K562 (cell line): ENCODE results near the gene HEXD. TPM values are rescaled to one million over a fixed set of nuclear protein-coding genes. Genes with fewer than 3 reads are reported as not detected.
A peak's percentile ranks its signal among the peaks of the same experiment; 100 is the strongest.

ENCODE experiments used
- ATAC-seq: fragments of 200-7000 bp; cut with Tn5 transposase; 3 replicates; pipeline ENCODE4 v1.9.1; 2020; ENCODE audit warnings: moderate library complexity
- Bru-seq: library from RNA; stranded (reverse); fragments of 400-500 nt; gene quantifications from one replicate; lab custom pipeline; 2021; lab: Mats Ljungman, UMichigan
- BruChase-seq, 2 experiments: library from RNA; stranded (reverse); fragments of 400-500 nt; gene quantifications; one replicate each; lab custom pipeline; 2021; lab: Mats Ljungman, UMichigan
- BruUV-seq: library from RNA; stranded (reverse); fragments of 400-500 nt; replicated peaks from 2 replicates; lab custom pipeline; 2021; lab: Mats Ljungman, UMichigan
- CTCF ChIA-PET: fragments of 300-600 bp; formaldehyde crosslinking; extraction: SDS; loops from one replicate; lab custom pipeline; 2021; ENCODE audit warnings: low intra/inter-chr PET ratio; lab: Yijun Ruan, JAX
- POLR2A ChIA-PET: fragments of 300-600, 350-650 bp; sonication (Branson Sonifier 250); formaldehyde crosslinking; extraction: SDS; loops from one replicate; lab custom pipeline; 2021; ENCODE audit warnings: antibody characterized with exemption, inconsistent platforms; lab: Yijun Ruan, JAX
- DNase-seq, 4 experiments: peaks; one replicate each; pipeline versions ENCODE4 v3.0.0 to v3.0.0-alpha.2; 2011 to 2018; ENCODE audit warnings: low spot score in 3 of 4, mixed read lengths in 3 of 4; ENCODE audit errors: extremely low read depth in 1 of 4
- FAIRE-seq: peaks from 2 replicates; lab custom pipeline; 2011; peaks lifted over from hg19 to GRCh38; lab: Jason Lieb, UNC
- H2AFZ ChIP-seq: 2 replicates; pipeline ENCODE4 v1.6.0; 2011; ENCODE audit warnings: low read depth, low read length, control low read depth, inconsistent platforms
- H3K27ac ChIP-seq: fragments of 200-600 bp; 3 replicates; pipeline ENCODE4 v1.8.0; 2011; ENCODE audit warnings: low read depth, mild to moderate bottlenecking, control low read depth, inconsistent platforms, low read length, moderate library complexity, mixed read lengths; ENCODE audit errors: extremely low read depth
- H3K27me3 ChIP-seq, 2 experiments: fragments of 300-600 bp in 1 of 2; 2 replicates in 1 of 2; 3 replicates in 1 of 2; pipeline versions ENCODE4 v1.6.0 to v1.8.0; 2011; ENCODE audit warnings: inconsistent platforms in 2 of 2, low read length in 2 of 2, mild to moderate bottlenecking in 1 of 2, mixed read lengths in 1 of 2, moderate library complexity in 1 of 2; ENCODE audit not compliant: control insufficient read depth in 2 of 2, insufficient read depth in 2 of 2
- H3K36me3 ChIP-seq: fragments of 300-600 bp; 3 replicates; pipeline ENCODE4 v1.8.0; 2011; ENCODE audit warnings: mild to moderate bottlenecking, low read length, inconsistent platforms; ENCODE audit not compliant: control insufficient read depth, insufficient read depth
- H3K4me1 ChIP-seq, 2 experiments: fragments of 200-600 bp in 1 of 2; replicated peaks in 1 of 2; 2 replicates in 1 of 2; 3 replicates in 1 of 2; pipeline versions ENCODE4 v1.5.1 to v1.8.0; 2011; ENCODE audit warnings: inconsistent platforms in 2 of 2, low read length in 2 of 2, mild to moderate bottlenecking in 1 of 2, mixed read lengths in 1 of 2, moderate library complexity in 1 of 2; ENCODE audit not compliant: control insufficient read depth in 2 of 2, insufficient read depth in 2 of 2
- H3K4me2 ChIP-seq: 2 replicates; pipeline ENCODE4 v1.6.1; 2011; ENCODE audit warnings: low read length, control low read depth, inconsistent platforms, mixed read lengths; ENCODE audit not compliant: insufficient read depth
- H3K4me3 ChIP-seq: fragments of 200-600 bp; sonication (generic), shearing (Covaris generic); 2 replicates; pipeline ENCODE4 v1.5.1; 2016; ENCODE audit warnings: control low read depth, inconsistent platforms
- H3K79me2 ChIP-seq: fragments of 200-600 bp; 3 replicates; pipeline ENCODE4 v1.8.0; 2011; ENCODE audit warnings: low read length, inconsistent platforms; ENCODE audit not compliant: control insufficient read depth, insufficient read depth
- H3K9ac ChIP-seq, 2 experiments: 2 replicates each; pipeline versions ENCODE4 v1.6.0 to v1.6.1; 2011; ENCODE audit warnings: low read depth in 2 of 2, low read length in 2 of 2, control low read depth in 1 of 2, inconsistent platforms in 1 of 2, mild to moderate bottlenecking in 1 of 2, mixed read lengths in 1 of 2; ENCODE audit not compliant: insufficient read depth in 1 of 2
- H3K9me1 ChIP-seq: one replicate; pipeline ENCODE4 v1.6.0; 2011; ENCODE audit warnings: inconsistent platforms, mild to moderate bottlenecking, low read length, moderate library complexity; ENCODE audit not compliant: control insufficient read depth, insufficient read depth
- H3K9me3 ChIP-seq: replicated peaks from 2 replicates; pipeline ENCODE4 v1.5.1; 2011; ENCODE audit warnings: low read depth, low read length, inconsistent platforms; ENCODE audit not compliant: control insufficient read depth, insufficient read depth
- H4K20me1 ChIP-seq: replicated peaks from 2 replicates; pipeline ENCODE4 v1.6.1; 2011; ENCODE audit warnings: low read length, inconsistent platforms, mixed read lengths; ENCODE audit not compliant: control insufficient read depth, insufficient read depth
- RCOR1 ChIP-seq, 2 experiments: IDR thresholded peaks; 2 replicates each; pipeline ENCODE4 v1.6.1; 2012; ENCODE audit warnings: low read depth in 2 of 2, low read length in 2 of 2, borderline replicate concordance in 1 of 2, improper control_type of control experiment in 1 of 2
- ZNF699 ChIP-seq: fragments of 250-450 bp; sonication (Bioruptor Pico); IDR thresholded peaks from 2 replicates; pipeline ENCODE4 v1.8.0; 2021; ENCODE audit warnings: mild to moderate bottlenecking, moderate library complexity; ENCODE audit not compliant: insufficient replicate concordance
- WGBS: fragments of 100-300 bp; shearing (Covaris generic); methylation state at CpG from one replicate; pipeline ENCODE4 v1.1.6; 2016; ENCODE audit warnings: low coverage, mixed read lengths; ENCODE audit not compliant: insufficient coverage; ENCODE audit errors: missing lambda C conversion rate; 5-methylcytosine and 5-hydroxymethylcytosine counted together
- in situ Hi-C: fragments of 300-500 bp; cut with MboI; formaldehyde crosslinking; loops from 4 replicates; pipeline ENCODE4 v1.15.0; 2018; ENCODE audit warnings: inconsistent platforms, mixed read lengths
- intact Hi-C: fragments of 100-400 bp; cut with micrococcal nuclease; formaldehyde crosslinking; loops from 2 replicates; pipeline ENCODE4 v1.14.2; 2022
- long read RNA-seq, 3 experiments: library from polyadenylated mRNA in 2 of 3; library from RNA in 1 of 3; unstranded in 2 of 3; stranded (forward) in 1 of 3; transcript quantifications; one replicate each; pipeline ENCODE4 v2.0.0, GENCODE V29; 2019 to 2022
- polyA minus RNA-seq, 3 experiments: library from RNA; depleted of rRNA, polyadenylated mRNA; stranded (reverse); fragments of >200 nt; gene quantifications; 2 replicates each; pipeline ENCODE4 v1.2.3, GENCODE V29; 2011
- polyA plus RNA-seq, 8 experiments: library from polyadenylated mRNA; depleted of rRNA in 4 of 8; stranded (reverse) in 5 of 8; unstranded in 3 of 8; fragments of >200 nt; fragmentation: Nextera tagmentation in 2 of 8; fragmentation: Illumina TruSeq in 1 of 8; extraction: Ambion mirVana in 2 of 8; extraction: Trizol in 1 of 8; gene quantifications; 2 replicates each; pipeline versions ENCODE4 v1.2.1 to v1.2.3, GENCODE V29; 2011 to 2014; ENCODE audit warnings: inconsistent platforms in 1 of 8, missing spikeins in 1 of 8
- total RNA-seq, 7 experiments: library from RNA; depleted of rRNA in 6 of 7; stranded (reverse); fragments of >200 nt in 6 of 7; fragmentation: Illumina TruSeq in 2 of 7; extraction: Trizol in 2 of 7; gene quantifications; 2 replicates each; pipeline versions ENCODE4 v1.2.1 to v1.2.3, GENCODE V29; 2011 to 2021; ENCODE audit warnings: low replicate concordance in 1 of 7
- TF ChIP-seq, protein P1 (sequence below), 2 experiments: fragments of 450-650 bp; IDR thresholded peaks; 2 replicates each; pipeline ENCODE4 v1.6.1; 2016

HEXD gene
- 73.7 and 159 TPM in 2 replicates for total RNA-seq (2011; cell fraction: chromatin; rRNA removed; ENCODE audit: low replicate concordance)
- total RNA-seq (2011; cell fraction: nucleolus; rRNA removed), result 83.4 and 88.2 TPM in 2 replicates
- total RNA-seq (2011; cell fraction: nucleoplasm; rRNA removed), result 65.7 and 67.2 TPM in 2 replicates
- total RNA-seq (2014; rRNA removed) (10.5 and 12.3 TPM in 2 replicates), total RNA-seq (2014; rRNA removed; fragmentation: Illumina TruSeq; extraction: Trizol) (5.3 and 6.7 TPM in 2 replicates), total RNA-seq (2015; rRNA removed; fragmentation: Illumina TruSeq; extraction: Trizol) (8.3 and 10.0 TPM in 2 replicates), total RNA-seq (2021) (16.9 and 17.5 TPM in 2 replicates), polyA plus RNA-seq (2011; rRNA removed) (20.0 and 22.3 TPM in 2 replicates), polyA plus RNA-seq (2014; fragmentation: Illumina TruSeq; extraction: Trizol) (8.7 and 10.9 TPM in 2 replicates), polyA plus RNA-seq (2014; fragmentation: Nextera tagmentation; extraction: Ambion mirVana) (1 to 10 TPM; 1.0 TPM), polyA plus RNA-seq (2014; rRNA removed) (21.9 and 25.3 TPM in 2 replicates), polyA minus RNA-seq (2011; rRNA and poly(A)+ RNA removed) (6.1 and 7.1 TPM in 2 replicates), Bru-seq, nascent RNA (percentile 53 among the genes with signal in this experiment), BruChase-seq, experiment 1, labeled RNA remaining after a 2-hour chase (percentile 46 among the genes with signal in this experiment), BruChase-seq, experiment 2, labeled RNA remaining after a 6-hour chase (percentile 47 among the genes with signal in this experiment)
- 9.6 and 16.9 TPM in 2 replicates for polyA plus RNA-seq (2011; cell fraction: cytosol; rRNA removed)
- polyA plus RNA-seq (2011; cell fraction: nucleus; rRNA removed), result 208 and 322 TPM in 2 replicates
- 13.2 and 23.9 TPM in 2 replicates for polyA plus RNA-seq (2012)
- 5.5 and 6.5 TPM in 2 replicates for polyA minus RNA-seq (2011; cell fraction: cytosol; rRNA and poly(A)+ RNA removed)
- polyA minus RNA-seq (2011; cell fraction: nucleus; rRNA and poly(A)+ RNA removed), result 28.3 and 30.8 TPM in 2 replicates
- long read RNA-seq, experiment 1, transcript HEXDC-202 (12 exons, 2,285 nt), result minor isoform, 5 of 45 reads
- long read RNA-seq, experiment 1, transcript HEXDC-214 (2 exons, 742 nt), result major isoform, 10 of 45 reads
- long read RNA-seq, experiment 1, partial matches to known transcripts, result 6 of 45 reads
- long read RNA-seq, experiment 1, other reads (novel, unspliced or antisense), result 19 of 45 reads
- long read RNA-seq, experiment 2, partial matches to known transcripts, result 2 of 12 reads
- long read RNA-seq, experiment 2, other reads (novel, unspliced or antisense), result 5 of 12 reads
- long read RNA-seq, experiment 3, result 0 reads

DNA sequence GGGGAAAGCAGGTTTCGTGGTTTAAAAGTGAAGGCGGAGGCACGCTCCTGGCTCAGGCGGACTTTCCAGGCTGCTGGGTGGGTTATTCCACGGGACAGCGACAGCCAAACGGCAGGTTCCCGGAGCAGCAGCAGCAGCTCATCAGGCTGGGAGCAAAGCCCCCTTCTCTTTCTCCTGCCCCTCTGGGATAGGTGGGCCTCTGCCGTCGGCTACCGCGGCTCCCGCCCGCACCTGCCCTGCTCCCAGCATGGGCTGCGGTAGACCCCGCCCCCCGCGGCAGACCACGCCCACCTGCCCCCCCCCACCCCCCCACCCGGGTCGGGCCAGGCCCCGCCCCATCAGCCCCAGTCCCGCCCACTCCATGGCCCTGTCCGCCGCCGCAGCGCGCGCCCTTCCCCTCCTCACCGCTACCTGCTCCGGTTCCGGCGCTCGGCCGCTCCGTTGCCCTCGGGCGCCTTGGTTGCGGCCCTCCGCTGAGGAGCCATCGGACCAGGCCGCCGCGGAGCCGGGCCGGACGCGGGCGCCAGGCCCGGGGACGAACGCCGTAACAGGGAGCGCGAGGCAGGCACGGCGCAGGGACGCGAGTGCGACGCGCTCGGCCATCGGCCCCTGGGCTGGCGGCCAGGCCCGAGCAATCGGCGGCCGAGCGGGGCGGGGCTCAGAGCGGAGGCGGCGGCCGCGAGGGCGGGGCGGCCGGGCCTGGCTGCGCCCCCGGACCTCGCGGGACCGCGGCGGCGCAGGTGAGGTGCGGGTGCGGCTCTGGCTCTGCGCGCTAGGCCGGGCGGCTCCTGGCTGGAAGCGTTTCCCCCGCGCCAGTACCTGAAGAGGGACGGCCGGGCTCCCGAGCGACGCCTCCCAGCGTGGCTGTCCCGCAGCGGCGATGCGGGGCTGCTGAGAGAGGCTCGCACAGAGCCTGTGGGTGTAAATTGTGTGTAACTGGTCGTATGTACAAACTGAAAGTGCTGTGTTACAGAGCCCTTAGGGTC, at the start of gene HEXD, which contains the start of gene OGFOD3:
TSS of gene HEXD (plus strand) at position 347 of the 986 bp plus-strand sequence. CDS start 1,453 bp downstream, outside the sequence.
TSS of gene OGFOD3 (minus strand) at position 586 of the 986 bp plus-strand sequence. CDS start at position 485, 101 bp downstream.
- ATAC-seq (peak; percentile 85), DNase-seq (peak; percentile 91 to 100 (median 100)), FAIRE-seq (no peak)
- peaks cover 8 to 19% of the 10 kb centered on the region in 2 experiments for H3K4me1 ChIP-seq
- intact Hi-C loops (loop anchor here (1.0 to 10.0 kb wide), 2 partner anchors 76 to 137 kb away; no protein-coding TSS in a partner anchor), in situ Hi-C loops (no loop called here)
- peak within 1 kb of the TSS; percentile 100 for H2AFZ ChIP-seq
- peak within 1 kb of the TSS; percentile 97 for H3K4me2 ChIP-seq
- H3K9me1 ChIP-seq, result no peaks in the 10 kb centered on the region
- ChIA-PET CTCF (no interaction called here), POLR2A (interaction anchor here (0.6 to 1.1 kb wide), 4 partner anchors 30 to 538 kb away, joined by 4 read pairs; no protein-coding TSS in a partner anchor)
- H3K9me3 ChIP-seq, result no peaks in the 10 kb centered on the region
- peaks cover 12% of the 10 kb centered on the region; the same call in 2 of the 3 replicates for H3K36me3 ChIP-seq
- H3K9ac ChIP-seq, result peak within 1 kb of the TSS; percentile 83 to 96
- H3K27me3 ChIP-seq, result no peaks in the 10 kb centered on the region
- peak within 1 kb of the TSS; percentile 90 for H3K4me3 ChIP-seq
- no TSS peak for BruUV-seq
- peaks cover 25% of the 10 kb centered on the region for H3K79me2 ChIP-seq
- peak within 1 kb of the TSS; percentile 92 for H3K27ac ChIP-seq
- under 1% methylated on average over 55 of the region's 108 CpGs for WGBS
- H4K20me1 ChIP-seq, result peaks cover 15% of the 10 kb centered on the region
- TF ChIP-seq RCOR1 (IDR thresholded peaks at IDR 0.05; ENCODE audit: borderline replicate concordance in 1 of 2, low read depth in 2 of 2, low read length in 2 of 2) (no peak; a peak in 1 of 4 replicates), ZNF699 (no peak)
- TF ChIP-seq, protein P1, sequence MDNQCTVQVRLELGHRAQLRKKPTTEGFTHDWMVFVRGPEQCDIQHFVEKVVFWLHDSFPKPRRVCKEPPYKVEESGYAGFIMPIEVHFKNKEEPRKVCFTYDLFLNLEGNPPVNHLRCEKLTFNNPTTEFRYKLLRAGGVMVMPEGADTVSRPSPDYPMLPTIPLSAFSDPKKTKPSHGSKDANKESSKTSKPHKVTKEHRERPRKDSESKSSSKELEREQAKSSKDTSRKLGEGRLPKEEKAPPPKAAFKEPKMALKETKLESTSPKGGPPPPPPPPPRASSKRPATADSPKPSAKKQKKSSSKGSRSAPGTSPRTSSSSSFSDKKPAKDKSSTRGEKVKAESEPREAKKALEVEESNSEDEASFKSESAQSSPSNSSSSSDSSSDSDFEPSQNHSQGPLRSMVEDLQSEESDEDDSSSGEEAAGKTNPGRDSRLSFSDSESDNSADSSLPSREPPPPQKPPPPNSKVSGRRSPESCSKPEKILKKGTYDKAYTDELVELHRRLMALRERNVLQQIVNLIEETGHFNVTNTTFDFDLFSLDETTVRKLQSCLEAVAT (IDR thresholded peaks at IDR 0.05), result peak in 1 of 2 experiments; percentile 98; a peak in 2 of 4 replicates
